Aorta (tissue), 5 donors: ENCODE results near the gene ESR2. TPM values are rescaled to one million over a fixed set of nuclear protein-coding genes. Genes with fewer than 3 reads are reported as not detected.
A peak's percentile ranks its signal among the peaks of the same experiment; 100 is the strongest.

Experiments used
- ATAC-seq: fragments of 200-7000 bp; cut with Tn5 transposase; one replicate; pipeline ENCODE4 v1.9.1; 2022; ENCODE audit warnings: moderate library complexity; ENCODE audit not compliant: low FRiP score
- DNase-seq, 2 donors: peaks; one replicate each; pipeline ENCODE4 v3.0.0-alpha.2; 2020
- H3K27ac ChIP-seq, 2 donors: one replicate each; pipeline ENCODE4 v1.5.1; 2013; ENCODE audit warnings: low read length in 2 of 2, mild to moderate bottlenecking in 2 of 2, moderate library complexity in 2 of 2, control low read depth in 1 of 2, inconsistent platforms in 1 of 2, low read depth in 1 of 2
- H3K27me3 ChIP-seq, 2 donors: one replicate each; pipeline ENCODE4 v1.6.1; 2013; ENCODE audit warnings: control low read depth in 1 of 2, low read length in 1 of 2, mild to moderate bottlenecking in 1 of 2, moderate library complexity in 1 of 2; ENCODE audit not compliant: insufficient read depth in 2 of 2, control insufficient read depth in 1 of 2
- H3K36me3 ChIP-seq, 2 donors: one replicate each; pipeline ENCODE4 v1.6.1; 2013; ENCODE audit warnings: control low read depth in 1 of 2, low read length in 1 of 2, mild to moderate bottlenecking in 1 of 2; ENCODE audit not compliant: insufficient read depth in 2 of 2, control insufficient read depth in 1 of 2
- H3K4me1 ChIP-seq, 2 donors: one replicate each; pipeline ENCODE4 v1.6.1; 2013; ENCODE audit warnings: low read length in 2 of 2, control low read depth in 1 of 2, mild to moderate bottlenecking in 1 of 2, moderate library complexity in 1 of 2; ENCODE audit not compliant: insufficient read depth in 2 of 2, control insufficient read depth in 1 of 2
- H3K4me3 ChIP-seq, 2 donors: one replicate each; pipeline ENCODE4 v1.5.1; 2013; ENCODE audit warnings: low read length in 2 of 2, control low read depth in 1 of 2, mild to moderate bottlenecking in 1 of 2
- H3K9me3 ChIP-seq: one replicate; pipeline ENCODE4 v1.6.1; 2013; ENCODE audit warnings: mild to moderate bottlenecking, low read length; ENCODE audit not compliant: control insufficient read depth
- WGBS, 2 donors: extraction: QIAGEN DNeasy Blood & Tissue Kit; methylation state at CpG; one replicate each; pipeline ENCODE4 v1.1.7; 2013; 5-methylcytosine and 5-hydroxymethylcytosine counted together
- intact Hi-C, 2 donors: fragments of 100-400 bp; cut with DNase I; formaldehyde crosslinking; loops; one replicate each; pipeline versions ENCODE4 v1.14.2 to v1.15.0; 2022
- polyA plus RNA-seq, 2 donors: library from polyadenylated mRNA; stranded (reverse); fragments of 200-250 nt; gene quantifications; one replicate each; pipeline ENCODE4 v1.2.3, GENCODE V29; 2013
- total RNA-seq, 2 donors: library from RNA; stranded (reverse); fragmentation: NEBNext Ultra II Directional; extraction: Animal tissue kit (Norgen Biotek cat#: 25700); gene quantifications; one replicate each; pipeline ENCODE4 v1.2.1, GENCODE V29; 2021
- donor health status: healthy with polysubstance abuse.
- donor health status: Bipolar disorder and iron deficiency.
- donor health status: DM: no; HTN: no; CAD: no.
- donor health status: DM: no; HTN: no; CAD: no.
- donor health status: DM: yes; HTN: yes; CAD: no.

The ESR2 gene
- total and polyA plus RNA-seq, 4 donors = 0.10 to 0.27 TPM; not detected in 2

DNA sequence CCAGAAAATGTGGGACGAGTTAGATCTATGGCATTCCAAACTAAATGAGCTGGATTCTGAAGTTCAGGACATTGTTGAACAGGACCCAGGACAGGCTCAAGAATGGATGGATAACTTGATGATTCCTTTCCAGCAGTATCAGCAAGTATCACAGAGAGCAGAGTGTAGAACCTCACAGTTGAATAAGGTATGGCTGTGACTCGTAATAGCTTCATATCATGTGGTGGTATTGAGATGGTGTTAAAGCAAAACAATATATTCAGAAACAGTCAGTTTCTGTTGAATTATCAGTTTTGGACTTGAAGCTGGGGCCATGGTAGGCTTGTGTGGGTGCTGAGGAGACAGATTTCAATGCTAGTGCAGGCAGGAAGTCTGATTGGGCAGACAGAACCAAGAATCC is 213.7 kb downstream of the ESR2 start:
- no peak overlapping the region for H3K4me3 ChIP-seq
- peaks cover 5% of the 10 kb centered on the region in 2 donors for H3K4me1 ChIP-seq
- ATAC-seq = no peak
- no peak for DNase-seq
- 77 to 85% methylated on average over 2 of the region's 2 CpGs for WGBS, 2 donors
- no peaks in the 10 kb centered on the region for H3K27me3 ChIP-seq
- H3K36me3 ChIP-seq = peaks cover 5 to 9% of the 10 kb centered on the region in 2 donors
- peak overlapping the region; percentile 70 to 82 for H3K27ac ChIP-seq
- no peaks in the 10 kb centered on the region for H3K9me3 ChIP-seq
- intact Hi-C loops = loop anchor here in 1 of 2 donors (5.0 kb wide), 1 partner anchor 37 kb away; no protein-coding TSS in a partner anchor

DNA sequence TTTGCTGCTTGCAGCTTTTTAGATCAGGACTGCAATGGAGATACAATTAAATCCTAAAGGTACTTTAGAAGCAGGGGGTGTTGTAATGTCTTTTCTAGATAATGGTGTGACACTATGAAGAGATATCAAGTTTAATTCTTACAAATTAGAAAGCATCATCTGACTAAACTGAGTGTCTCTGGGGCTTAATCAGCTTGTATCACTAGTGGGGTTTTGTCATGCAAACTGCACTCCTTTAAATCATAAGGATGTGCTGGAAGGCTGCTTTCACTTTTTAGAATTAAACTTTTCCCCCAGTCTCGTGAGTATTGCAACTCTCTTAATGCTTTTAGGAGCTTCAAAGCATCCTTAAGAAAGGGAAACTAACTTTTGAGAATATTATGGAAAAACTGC is 218.6 kb downstream of the ESR2 start:
- H3K36me3 ChIP-seq = peaks cover 2 to 3% of the 10 kb centered on the region in 2 donors
- H3K27ac ChIP-seq = no peak overlapping the region
- H3K4me1 ChIP-seq = peaks cover 0 to 3% of the 10 kb centered on the region in 2 donors
- no peaks in the 10 kb centered on the region for H3K9me3 ChIP-seq
- H3K27me3 ChIP-seq = no peaks in the 10 kb centered on the region
- no peak overlapping the region for H3K4me3 ChIP-seq
- ATAC-seq (no peak), DNase-seq (no peak)
- 85 to 88% methylated on average over 1 of the region's 1 CpG for WGBS, 2 donors
- intact Hi-C loops = no loop called here

DNA sequence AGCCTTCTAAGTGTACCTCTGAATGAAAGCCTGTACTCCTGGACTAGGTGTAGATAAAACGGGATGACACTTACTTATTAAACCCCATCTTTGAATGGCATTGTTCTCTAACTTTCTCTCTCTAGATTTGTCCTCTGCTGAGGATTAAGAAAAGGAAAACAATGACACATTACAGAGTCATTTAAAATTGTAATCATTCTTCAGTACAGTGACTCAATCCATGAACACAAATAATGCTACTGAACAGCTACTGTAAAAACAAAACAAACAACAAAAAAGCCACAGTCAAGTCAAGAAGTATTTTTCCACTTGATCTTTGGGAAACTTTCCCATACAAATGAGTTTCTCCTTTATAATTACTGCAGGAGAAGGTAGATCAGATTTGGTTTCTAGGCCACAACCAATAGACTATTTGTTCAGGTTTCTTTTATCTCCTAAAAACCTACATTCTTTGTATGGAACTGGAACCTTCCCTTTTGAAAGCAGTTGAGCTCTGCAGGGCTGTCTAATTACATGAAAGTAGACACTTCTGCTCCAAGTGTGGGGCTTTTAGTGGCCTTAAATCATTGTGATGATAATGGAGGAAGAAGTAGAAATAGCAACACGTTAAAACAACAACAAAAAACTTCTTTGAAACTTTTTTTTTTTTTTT is 219.1 kb downstream of the ESR2 start:
- H3K9me3 ChIP-seq = no peaks in the 10 kb centered on the region
- intact Hi-C loops = no loop called here
- H3K27ac ChIP-seq = no peak overlapping the region
- no peak overlapping the region for H3K4me3 ChIP-seq
- no peak for DNase-seq
- peaks cover 0 to 3% of the 10 kb centered on the region in 2 donors for H3K4me1 ChIP-seq
- H3K36me3 ChIP-seq = peaks cover 2 to 3% of the 10 kb centered on the region in 2 donors
- ATAC-seq = no peak
- 65 to 72% methylated on average over 2 of the region's 2 CpGs for WGBS, 2 donors
- H3K27me3 ChIP-seq = no peaks in the 10 kb centered on the region

DNA sequence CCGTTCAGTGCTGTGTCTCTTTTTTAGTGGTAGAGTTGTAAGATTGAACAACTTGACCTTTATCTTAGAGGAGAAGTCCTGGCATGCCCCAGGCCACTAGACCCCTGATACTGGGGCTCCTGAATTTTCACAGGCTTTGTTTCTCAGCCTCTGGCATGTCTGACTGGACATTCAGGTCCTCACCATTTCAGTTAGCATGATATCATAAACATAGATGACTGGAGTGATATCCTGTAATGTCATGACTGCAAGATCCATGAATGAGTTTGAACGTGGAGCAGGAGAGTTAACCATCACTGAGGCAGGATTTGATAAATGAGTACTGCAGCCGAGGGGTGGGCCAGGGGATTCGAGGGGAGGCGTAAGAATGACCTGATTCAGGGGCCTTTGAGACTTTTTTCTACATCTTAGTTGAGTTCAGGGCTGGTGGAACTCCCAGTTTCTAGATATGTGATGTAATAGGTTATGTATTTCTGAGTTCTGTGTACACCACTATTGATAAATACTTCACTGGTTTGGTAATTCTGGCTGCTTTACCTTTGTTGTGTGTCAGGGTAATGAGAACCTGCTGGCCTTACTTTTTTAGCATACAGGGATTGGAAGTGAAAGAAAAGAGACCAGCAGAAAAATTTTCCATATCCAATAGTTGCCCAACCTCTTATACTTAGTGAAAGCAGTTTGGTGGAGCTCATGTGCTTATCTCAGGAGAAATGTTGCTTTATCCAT is 224.4 kb downstream of the ESR2 start:
- Histone ChIP-seq H3K27ac (no peak overlapping the region), H3K4me1 (no peaks in the 10 kb centered on the region), H3K9me3 (no peaks in the 10 kb centered on the region), H3K36me3 (peaks cover 2 to 3% of the 10 kb centered on the region in 2 donors), H3K4me3 (no peak overlapping the region), H3K27me3 (no peaks in the 10 kb centered on the region)
- intact Hi-C loops = no loop called here
- DNase-seq (no peak), ATAC-seq (no peak)
- 74 to 78% methylated on average over 5 of the region's 5 CpGs for WGBS, 2 donors

DNA sequence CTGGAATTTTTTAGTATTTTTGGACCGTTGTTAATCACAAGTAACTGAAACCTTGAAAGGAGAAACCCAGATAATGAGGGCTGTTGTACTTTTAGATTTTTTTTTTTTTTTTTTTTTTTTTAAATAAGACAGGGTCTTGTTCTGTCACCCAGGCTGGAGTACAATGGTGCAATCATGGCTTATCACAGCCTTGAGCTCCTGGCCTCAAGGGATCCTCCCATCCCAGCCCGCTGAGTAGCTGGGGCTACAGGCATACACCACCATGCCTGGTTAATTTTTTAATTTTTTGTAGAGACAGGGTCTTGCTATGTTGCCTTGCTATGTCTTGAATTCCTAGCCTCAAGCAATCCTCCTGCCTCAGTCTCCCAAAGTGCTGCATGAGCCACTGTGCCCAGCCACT is 229.7 kb downstream of the ESR2 start:
- intact Hi-C loops = no loop called here
- H3K36me3 ChIP-seq = peaks cover 0 to 2% of the 10 kb centered on the region in 2 donors
- DNase-seq (no peak), ATAC-seq (no peak)
- H3K27ac ChIP-seq = no peak overlapping the region
- H3K4me1 ChIP-seq = no peaks in the 10 kb centered on the region
- no peaks in the 10 kb centered on the region for H3K9me3 ChIP-seq
- H3K27me3 ChIP-seq = no peaks in the 10 kb centered on the region
- no peak overlapping the region for H3K4me3 ChIP-seq
- WGBS, 2 donors = 97 to 99% methylated on average over 2 of the region's 2 CpGs

DNA sequence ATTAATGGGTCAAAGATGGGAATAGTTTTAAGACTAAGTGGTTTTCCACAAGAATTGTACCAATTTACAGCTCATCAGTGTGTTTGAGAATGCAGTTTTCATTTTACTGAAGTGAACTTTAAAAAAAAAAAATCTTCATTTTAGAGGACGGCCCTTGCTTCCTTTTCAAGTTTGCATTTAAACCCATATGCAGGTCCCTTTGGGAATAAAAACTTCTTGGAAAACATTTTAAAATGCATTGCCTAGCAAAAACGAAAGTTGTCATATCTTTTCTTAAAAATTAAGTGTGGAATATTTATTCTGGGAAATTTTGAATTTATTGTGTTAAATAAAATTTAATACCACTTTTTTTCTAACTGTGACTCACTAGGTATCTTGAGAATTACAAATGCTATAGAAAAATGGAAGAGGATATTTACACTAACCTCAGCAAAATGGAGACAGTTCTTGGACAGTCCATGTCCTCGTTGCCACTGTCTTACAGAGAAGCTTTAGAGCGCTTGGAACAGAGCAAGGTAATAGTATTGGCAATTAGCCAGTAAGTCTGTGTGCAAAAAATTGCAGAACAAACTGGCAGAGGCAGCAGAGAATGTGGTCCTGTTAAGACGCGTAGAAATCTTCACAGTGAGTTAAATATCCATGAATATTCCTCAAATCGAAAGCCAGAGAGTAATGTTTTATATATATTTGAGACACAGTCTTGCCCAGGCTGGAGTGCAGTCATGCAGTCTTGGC is 231.6 kb downstream of the ESR2 start:
- DNase-seq (no peak), ATAC-seq (no peak)
- 42 to 52% methylated on average over 7 of the region's 7 CpGs for WGBS, 2 donors
- no peak overlapping the region for H3K4me3 ChIP-seq
- intact Hi-C loops = no loop called here
- no peaks in the 10 kb centered on the region for H3K4me1 ChIP-seq
- no peak overlapping the region for H3K27ac ChIP-seq
- no peaks in the 10 kb centered on the region for H3K9me3 ChIP-seq
- no peaks in the 10 kb centered on the region for H3K36me3 ChIP-seq
- H3K27me3 ChIP-seq = no peaks in the 10 kb centered on the region

DNA sequence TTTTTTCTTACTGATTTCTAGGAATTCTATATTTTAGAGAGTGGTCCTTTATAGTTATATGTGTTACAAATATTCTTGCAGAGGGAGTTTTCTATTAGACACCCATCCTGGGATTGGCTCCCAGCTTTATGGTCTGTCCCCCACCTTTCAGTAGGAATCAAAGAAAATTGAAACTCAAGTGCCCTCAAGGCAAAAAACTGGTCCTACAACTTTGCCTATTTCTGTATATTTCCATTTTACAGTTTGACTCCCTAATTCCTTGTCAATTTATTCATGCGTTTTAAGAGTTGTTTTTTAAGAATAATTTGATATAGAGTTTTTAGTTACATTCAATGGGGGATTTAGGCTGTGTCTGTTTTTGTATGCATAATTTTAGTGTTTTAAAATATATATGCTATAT is 232.5 kb downstream of the ESR2 start:
- no peaks in the 10 kb centered on the region for H3K9me3 ChIP-seq
- no peak overlapping the region for H3K4me3 ChIP-seq
- H3K27me3 ChIP-seq = no peaks in the 10 kb centered on the region
- intact Hi-C loops = no loop called here
- H3K36me3 ChIP-seq = no peaks in the 10 kb centered on the region
- DNase-seq = no peak
- H3K4me1 ChIP-seq = no peaks in the 10 kb centered on the region
- H3K27ac ChIP-seq = no peak overlapping the region
- WGBS, 2 donors = 97% methylated on average over 1 of the region's 1 CpG
- no peak for ATAC-seq

DNA sequence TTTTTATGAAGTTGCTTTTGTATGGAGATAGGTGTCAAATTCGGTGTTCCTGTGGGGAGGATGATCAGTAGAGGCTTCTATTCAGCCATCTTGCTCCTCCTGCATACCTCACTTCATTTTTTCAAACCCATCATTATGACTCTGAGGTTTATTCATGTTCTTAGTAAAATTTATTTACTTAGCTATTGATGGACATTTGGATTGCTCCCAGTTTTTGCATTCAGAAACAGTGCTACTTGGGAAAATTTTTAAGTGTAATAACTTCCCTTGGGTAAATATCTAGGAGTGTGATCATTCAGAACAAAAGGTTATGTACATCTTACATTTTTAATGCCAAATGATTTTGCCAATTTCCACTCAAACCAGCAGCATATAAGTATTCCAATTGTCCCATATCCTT is 233.1 kb downstream of the ESR2 start:
- ATAC-seq (no peak), DNase-seq (no peak)
- 85 to 89% methylated on average over 1 of the region's 1 CpG for WGBS, 2 donors
- H3K9me3 ChIP-seq = no peaks in the 10 kb centered on the region
- H3K36me3 ChIP-seq = no peaks in the 10 kb centered on the region
- no peaks in the 10 kb centered on the region for H3K27me3 ChIP-seq
- H3K4me1 ChIP-seq = no peaks in the 10 kb centered on the region
- H3K27ac ChIP-seq = no peak overlapping the region
- intact Hi-C loops = no loop called here
- H3K4me3 ChIP-seq = no peak overlapping the region
